Epidermal melanocyte (primary cell): ENCODE results near the gene BBLN.

ENCODE experiments used
- DNase-seq: peaks from one replicate; pipeline ENCODE4 v3.0.0; 2011; ENCODE audit warnings: low spot score; ENCODE audit not compliant: insufficient read length

Gene BBLN

DNA sequence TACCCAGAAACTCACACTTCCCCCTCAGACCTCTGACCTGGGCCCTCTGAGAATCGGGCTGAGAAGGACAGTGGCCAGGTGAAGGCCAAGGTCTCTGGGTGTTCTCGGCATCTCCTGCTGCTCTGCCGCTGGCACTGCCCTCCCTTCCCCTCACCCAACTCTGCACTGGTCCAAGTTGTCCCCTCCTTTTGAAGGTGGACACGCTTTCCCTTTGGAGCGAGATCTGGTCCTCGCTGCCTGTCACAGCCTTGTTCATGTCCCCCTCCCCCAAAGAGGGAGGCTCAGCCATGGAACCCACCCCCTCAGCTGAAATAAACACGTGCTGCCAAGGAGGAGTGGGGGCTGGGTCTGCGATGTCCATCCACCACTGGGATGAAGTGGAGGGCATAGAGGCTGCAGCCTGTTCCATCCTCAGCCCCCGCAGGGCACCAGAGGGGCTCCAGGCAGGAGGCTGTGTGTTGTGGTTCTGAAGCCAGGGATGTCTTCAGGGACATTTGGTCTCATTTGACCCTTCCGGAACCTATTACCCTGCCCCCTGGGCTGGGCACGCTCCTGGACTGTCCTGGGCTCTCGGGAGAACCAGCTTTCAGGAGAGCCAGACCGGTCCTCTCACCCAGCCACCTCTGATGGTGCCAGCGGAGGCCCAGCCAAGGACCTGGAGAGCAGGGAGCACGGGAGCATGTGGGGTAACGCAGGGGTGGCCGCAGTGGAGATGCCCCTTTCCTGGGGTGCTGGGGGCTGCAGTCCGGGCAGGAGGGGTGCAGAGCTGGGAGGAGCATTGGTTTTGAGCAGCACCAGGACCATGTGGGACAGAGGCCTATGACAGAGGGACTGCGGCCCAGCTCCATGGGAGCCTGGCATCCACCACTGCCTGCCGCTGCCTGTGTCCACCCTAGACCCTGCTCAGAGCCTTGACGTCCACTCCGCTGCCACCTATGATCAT, 15.6 kb upstream of the BBLN start:
- DNase-seq = no peak

DNA sequence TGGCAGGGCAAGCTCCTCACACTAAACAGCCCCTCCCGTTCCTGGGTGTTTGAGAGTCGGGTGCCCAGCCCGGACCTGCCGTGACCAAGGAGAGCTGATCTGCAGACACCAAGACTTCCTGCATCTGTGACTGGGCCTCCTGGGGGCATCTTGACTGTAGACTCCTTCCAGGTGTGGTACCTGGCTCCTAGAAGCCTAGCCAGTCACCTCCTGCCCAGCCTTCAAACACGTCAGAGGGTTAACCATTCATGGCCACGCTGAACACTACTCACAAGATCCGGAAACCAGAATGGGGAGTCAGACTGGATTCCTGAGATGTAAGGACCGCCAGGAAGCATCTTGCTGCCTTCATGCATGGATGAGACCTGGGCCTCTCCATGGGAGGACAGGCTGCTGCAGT, 14.5 kb upstream of the BBLN start:
- no peak for DNase-seq

DNA sequence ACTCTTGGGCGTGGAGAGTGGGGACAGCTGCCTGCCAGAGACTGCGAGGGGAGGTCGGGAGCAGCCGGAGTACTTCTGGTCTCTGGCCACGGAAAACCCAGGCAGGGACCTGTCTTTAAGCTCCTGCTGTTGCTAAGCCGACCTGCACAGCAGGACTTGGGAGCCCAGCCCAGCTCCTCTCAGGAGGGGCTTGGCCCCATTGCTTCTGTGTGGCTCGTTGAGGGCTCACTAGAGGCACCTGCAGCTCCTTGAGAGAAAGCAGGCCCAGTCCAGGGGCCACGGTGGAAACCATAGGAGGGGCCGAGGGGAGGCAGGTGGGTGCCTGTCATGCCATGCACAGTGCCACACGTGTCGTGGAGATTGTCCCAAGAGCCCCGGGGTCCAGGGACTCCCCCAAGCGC, 14.1 kb upstream of the BBLN start:
- DNase-seq = no peak

DNA sequence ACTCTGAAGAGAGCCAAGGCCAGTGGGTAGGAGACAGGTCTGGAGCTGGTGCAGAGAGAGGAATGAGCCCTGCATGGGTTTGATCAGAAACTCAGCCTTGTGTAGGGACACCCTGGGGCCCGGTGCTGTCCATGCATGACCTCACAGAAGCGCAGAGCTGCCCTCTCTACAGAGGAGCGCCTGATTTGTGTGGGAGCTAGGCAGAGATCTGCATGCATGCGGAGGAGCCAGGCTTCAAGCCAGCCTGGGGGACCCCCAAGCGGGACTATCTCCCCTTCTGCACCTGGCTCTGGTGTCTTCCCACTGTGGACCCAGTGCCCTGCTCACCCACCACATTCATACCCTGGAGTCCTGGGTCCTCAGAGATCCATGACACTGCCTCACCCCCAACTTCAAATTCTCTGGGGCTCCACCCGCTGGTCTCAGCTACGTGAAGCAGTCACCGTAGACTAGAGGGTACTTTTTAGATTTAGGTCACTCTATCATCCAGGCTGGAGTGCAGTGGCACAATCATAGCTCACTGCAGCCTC, 13.4 kb upstream of the BBLN start:
- DNase-seq = no peak

DNA sequence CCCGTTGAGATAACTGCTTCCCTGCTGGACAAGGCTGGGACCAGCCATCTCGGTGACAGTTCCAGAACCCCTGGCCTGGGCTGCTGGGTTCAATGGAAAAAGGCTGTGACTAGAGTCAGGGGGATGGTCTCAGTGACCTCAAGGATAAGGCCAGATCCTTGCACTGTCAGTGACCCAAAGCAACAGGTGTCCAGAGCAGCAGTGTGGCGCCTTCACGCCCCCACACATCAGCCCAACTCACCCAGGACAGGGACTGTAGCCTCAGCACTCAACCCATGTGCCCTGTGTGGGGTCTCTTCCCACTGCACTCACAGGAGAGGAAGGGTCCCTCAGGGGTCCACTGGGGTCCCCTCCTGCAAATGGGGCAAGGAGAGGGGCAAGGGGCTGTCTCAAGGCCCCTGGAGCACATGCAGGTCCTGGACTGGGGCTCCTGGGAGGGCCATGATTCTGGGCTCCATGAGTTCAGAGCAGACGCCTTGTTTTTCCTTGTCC, 11.5 kb upstream of the BBLN start:
- no peak for DNase-seq

DNA sequence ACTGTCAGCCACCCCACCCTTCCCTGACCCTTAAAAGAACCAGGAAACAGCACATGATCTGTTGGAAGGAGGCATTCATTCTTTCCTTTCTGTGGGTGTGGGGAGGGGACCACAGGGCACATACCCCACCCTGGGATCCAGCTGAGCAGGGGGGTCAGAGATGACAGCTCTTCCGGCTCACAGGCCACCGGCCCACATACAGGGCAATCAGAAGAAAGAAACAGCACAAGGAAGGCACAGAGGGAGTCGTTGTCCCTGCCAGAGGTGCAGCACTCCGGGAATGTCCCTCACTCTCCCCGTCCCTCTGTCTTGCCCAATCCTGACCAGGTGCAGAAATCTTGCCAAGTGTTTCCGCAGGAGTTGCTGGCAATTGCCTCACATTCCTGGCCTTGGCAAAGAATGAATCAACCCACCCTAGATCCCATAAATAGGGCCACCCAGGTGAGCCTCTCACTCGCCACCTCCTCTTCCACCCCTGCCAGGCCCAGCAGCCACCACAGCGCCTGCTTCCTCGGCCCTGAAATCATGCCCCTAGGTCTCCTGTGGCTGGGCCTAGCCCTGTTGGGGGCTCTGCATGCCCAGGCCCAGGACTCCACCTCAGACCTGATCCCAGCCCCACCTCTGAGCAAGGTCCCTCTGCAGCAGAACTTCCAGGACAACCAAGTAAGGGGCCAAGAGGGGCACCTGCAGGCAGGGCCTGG, 10.9 kb upstream of the BBLN start, which contains the start of gene LCN2:
LCN2 (plus strand) TSS at position 453 of the 701 bp plus-strand sequence; CDS start at position 526, 73 bp downstream.
- no peak for DNase-seq

DNA sequence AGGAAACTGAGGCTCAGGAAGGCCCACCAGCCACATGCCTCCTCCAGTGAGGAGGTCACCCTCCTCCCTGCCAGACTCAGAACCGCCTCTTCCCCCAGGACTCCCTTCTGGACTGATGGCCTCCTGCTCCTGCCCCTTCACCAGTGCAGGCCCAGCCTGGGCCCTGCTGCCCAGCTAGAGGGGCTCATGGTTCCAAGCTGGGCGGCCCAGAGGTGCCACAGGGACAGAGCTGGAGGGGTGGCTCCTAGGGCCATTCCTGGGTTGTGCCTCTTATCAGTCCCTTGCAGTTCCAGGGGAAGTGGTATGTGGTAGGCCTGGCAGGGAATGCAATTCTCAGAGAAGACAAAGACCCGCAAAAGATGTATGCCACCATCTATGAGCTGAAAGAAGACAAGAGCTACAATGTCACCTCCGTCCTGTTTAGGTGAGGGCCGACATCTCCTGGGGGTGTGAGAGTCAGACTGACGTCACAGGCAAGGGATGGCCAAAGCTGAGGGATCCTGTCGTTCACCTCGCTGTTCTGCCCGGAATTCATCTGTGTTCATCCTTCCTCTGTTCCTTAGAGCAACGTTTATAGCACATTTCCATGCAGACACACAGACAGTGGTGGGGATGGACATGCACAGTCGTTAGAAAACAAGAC, 10.0 kb upstream of the BBLN start:
- no peak for DNase-seq

DNA sequence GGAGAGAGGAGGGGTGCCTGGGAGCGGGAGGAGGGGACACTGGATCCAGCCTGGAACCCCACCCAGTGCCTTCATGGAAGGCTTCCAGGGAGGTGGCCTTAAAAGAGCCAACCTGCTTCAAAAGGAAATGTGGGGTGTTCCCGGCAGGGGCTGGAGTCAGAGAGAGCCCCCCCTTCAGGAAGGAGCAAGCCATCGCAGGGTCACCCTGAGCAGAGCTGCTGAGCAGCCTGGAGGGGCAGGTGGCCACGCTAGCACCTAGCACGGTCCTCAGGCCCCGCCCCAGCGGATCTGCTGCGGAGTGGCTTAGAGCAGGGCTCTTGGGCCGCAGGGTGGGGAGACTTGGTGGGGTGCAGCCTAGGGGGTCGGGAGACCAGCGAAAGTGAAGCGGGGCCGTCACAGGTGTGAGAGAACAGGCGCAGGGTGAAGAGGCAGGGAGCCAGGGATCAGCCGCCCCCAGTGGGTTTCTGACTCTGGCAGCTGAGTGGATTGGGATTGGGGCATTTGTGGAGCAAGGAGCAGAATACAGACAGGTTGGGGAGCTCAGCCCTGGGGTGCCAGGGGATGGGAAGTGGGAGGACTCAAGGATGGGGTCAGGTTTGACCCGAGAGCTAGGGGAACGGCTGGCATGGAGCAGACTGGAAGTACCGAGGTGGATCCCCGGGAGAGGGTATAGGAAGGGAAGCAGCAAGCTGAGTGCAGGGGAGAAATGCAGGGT, 9.3 kb upstream of the BBLN start:
- no peak for DNase-seq

DNA sequence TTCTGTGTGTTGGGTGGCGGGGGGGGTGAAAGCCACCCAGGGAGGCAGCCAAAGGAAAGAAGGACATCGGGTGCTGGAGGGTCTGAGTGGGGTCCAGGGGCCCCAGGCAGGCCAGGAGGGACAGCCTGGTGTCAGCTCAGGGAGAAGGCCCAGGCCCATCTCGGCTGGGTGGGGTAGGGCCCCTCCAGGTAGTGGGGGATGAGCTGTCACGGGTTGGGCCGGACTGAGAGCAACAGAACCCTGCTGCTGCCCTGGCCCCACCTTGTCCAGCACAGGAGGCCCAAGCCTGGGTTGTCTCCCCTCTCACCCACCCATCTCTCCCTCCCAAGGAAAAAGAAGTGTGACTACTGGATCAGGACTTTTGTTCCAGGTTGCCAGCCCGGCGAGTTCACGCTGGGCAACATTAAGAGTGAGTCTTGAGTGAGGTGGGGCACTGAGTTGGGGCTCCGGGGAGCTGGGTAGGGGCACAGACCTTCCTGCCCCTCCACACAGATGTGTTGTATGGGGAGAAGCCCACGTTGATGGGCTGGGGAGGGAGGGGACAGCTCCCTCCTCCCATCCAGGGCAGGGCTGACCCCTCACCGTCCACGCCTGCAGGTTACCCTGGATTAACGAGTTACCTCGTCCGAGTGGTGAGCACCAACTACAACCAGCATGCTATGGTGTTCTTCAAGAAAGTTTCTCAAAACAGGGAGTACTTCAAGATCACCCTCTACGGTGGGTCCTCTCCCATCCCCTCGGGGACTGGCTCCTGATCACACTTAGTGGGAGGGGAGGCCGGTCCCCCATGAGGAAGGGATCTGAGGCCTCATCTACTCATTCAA, 8.5 kb upstream of the BBLN start:
- DNase-seq = no peak

DNA sequence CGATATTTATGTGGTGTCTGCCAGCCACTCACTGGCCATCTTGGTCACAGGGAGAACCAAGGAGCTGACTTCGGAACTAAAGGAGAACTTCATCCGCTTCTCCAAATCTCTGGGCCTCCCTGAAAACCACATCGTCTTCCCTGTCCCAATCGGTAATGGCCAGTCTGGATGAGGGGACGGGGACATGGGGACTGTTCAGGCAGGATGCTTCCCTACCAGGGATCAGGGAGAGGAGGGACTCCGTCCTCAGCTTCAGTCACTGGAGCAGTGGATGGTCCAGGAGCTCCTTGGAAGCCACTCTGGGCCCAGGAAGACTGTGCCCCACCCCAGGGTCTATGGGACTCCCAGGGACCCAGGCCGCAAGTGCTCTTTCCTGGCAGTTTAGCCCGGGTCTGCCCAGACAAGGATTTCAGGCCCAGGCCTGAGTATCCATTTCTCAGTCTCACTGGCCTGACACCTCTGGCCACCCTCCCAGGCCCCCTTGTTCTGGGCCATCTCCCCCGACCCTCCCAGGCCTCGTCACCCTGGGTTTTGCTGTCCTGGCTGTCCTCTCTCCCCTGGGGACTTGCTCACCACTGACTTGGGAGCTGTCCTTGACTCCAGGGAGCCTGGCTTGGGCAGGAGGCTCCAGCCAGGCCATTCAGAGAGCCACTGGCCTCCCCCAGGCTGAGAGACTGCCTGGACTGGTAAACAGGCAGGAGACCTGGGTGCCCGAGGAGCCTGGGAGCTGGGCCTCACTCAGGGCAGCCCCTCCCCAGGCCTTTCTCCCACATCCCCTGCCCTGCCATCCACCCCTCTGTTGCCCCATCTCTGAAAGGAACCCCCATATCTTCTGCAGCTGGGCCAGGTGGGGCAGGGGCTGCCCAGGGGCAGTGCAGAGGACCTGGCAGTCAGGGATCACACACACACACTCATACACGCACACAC, 7.7 kb upstream of the BBLN start:
- no peak for DNase-seq

DNA sequence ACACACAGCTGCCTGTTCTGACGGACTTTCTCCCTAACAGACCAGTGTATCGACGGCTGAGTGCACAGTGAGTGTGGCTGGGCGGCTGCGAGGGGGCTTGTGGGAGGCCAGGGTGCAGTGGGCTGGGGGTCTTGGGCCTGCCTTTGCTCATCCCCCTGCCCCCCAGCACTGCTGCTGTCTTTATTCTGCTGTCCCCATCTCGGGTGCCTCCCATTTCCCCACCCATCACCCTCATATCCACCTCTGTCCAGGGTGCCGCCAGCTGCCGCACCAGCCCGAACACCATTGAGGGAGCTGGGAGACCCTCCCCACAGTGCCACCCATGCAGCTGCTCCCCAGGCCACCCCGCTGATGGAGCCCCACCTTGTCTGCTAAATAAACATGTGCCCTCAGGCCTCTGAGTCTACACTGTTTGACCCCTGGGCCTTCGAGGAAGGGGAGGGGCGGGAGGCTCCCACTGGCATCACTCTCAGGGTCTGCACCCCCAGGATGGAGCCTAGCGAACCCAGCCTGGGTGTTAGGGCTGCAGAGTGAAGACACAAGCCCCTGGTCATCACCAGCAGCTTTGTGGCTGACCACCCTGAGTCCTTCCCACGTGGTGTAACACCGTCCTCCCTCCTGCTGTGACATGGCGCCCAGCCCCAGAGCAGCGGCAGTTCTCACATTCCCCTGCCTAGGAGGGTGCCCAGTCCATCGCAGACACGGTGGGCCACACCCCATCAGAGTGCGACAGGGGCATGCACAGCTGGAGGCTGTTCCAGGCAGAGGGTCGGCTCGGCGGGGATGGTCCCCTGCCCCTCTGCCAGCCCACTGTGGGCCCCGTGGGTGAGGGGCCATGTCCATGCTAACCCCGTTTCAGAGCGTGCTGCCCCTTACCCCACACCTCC, 6.8 kb upstream of the BBLN start:
- no peak for DNase-seq

DNA sequence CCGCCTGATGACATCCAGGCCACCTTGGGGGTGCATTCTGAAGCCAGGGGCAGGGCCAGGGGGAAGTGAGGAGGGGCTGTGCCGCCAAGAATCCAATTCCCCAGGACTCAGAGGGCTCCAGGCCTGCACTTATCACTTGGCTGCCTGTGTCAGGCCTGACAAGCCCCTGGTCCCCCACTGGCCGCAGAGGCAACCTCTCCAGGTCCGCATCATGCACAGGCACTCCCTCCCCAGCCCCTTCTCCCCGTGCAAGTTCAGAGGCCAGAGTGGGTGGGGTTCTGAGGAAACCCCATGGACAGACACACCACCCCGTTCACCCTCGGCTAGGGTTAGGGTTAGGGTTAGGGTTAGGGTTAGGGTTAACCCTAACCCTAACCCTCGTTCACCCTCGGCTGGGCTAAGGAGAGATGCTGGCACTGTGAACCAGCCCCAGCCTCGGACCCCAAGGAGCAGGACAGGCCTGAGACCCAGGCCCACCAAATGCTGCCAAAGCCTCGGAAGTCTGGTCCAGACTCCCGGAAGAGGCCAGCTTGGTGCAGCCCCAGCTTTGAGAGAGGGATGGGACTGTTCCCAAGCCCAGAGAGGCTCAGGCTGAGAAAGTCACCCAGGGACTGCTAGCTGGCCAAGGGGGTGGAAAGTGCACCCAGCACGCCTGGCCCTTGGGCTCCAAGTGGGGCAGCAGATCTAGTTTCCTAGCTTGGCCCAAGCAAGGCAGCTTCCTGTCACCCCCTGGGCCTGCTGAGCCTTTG, 5.9 kb upstream of the BBLN start:
- no peak for DNase-seq

DNA sequence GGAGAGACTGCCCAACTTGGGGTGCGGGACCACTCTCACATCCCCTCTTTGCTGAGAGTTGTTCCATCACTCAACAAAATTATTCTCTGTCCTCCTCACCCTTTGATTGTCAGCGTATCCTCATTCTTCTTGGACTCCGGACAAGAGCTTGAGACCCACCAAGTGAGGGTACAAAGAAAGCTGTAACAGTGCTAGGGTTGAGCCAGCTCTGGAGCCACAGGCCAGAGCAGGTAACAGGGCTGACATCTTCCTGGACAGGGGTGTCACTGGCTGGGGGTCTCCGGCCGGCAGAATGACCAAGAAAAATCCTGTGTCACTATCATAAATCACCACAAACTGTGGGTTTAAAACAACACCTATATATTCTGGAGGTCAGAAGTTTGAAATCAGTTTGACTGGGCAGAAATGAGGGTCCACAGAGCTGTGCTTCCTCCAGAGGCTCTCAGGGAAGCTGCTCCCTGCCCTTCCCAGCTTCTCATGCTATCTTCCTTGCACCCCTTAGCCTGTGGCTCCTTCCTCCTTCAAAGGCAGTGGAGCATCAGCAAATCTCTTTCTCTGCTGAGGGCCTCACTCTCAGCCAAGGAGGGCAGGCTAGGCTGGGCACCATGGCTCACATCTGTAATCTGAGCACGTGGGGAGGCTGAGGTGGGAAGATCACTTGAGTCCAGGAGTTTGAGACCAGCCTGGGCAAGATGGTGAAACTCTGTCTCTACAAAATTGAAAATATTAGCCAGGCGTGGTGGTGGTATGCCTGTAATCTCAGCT, 4.1 kb upstream of the BBLN start:
- no peak for DNase-seq

DNA sequence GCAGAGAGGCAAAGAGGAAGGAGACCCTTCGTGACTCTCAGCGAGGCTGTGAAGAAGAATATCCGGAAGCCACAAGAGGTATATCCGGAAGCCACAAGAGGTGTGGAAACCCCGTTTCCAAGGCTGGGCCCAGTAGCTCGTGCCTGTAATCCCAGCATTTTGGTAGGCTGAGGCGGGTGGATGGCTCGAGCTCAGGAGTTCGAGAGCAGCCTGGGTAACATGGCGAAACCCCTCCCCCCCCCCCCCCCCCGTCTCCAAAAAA, 612 bp upstream of the BBLN start:
- DNase-seq = no peak

DNA sequence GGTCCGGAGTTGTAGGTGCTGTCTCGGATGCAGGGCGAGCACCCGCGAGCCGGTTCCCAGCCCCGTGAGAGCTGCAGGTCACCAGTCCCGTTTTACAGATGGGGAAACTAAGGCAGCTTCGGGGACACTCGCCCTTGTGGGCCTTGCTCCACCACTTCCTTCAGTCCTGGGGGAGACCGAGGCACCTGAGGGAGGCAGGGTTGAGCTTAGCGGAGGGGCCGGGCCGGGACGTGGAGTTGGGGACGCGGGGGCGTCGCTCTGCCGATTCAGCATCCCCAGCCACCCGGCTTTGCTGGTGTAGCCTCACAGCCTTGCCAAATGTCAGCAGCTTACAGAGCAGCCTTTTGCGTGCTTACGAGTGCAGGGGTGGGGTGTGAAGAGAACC, 530 bp downstream of the BBLN start:
- no peak for DNase-seq

DNA sequence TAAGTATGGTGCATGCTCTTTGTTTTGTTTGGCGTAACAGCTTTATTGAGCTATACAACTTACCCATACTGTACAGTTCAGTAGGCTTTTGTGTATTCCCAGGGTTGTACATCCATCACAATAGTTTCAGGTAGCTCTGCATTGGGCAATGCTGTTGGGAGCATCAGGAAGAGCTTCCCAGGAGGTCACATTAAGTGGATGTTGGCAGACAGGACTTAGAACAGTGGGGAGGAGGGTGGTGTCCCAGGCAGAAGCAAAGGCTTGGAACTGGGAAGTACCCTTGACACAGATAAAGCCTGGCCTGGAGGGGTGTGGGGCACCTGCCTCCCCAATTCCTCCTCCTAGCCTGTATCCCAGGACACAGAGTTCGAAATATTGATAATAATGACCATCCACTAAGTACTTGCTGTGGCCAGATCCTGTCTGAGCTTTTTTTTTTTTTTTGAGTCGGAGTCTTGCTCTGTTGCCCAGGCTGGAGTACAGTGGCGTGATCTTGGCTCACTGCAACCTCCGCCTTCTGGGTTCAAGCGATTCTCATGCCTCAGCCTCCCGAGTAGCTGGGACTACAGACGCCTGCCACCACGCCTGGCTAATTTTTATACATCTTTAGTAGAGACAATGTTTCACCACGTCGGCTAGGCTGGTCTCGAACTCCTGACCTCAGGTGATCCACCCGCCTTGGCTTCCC, 1.3 kb downstream of the BBLN start:
- DNase-seq = no peak
